K562 (cell line): ENCODE measurements around the gene CCDC183. TPM values are rescaled to one million over a fixed set of nuclear protein-coding genes. Genes with fewer than 3 reads are reported as not detected.

Experiments
- DMBX1 ChIP-seq: fragments of 250-450 bp; sonication (Bioruptor Pico); IDR thresholded peaks from 2 replicates; pipeline ENCODE4 v1.8.0; 2022; ENCODE audit warnings: inconsistent platforms, mild to moderate bottlenecking, moderate library complexity, borderline replicate concordance
- ESRRA ChIP-seq: fragments of 450-650 bp; IDR thresholded peaks from 2 replicates; pipeline ENCODE4 v1.6.1; 2014; ENCODE audit warnings: low read depth, mild to moderate bottlenecking, moderate library complexity, borderline replicate concordance
- HCFC1 ChIP-seq: IDR thresholded peaks from 2 replicates; pipeline ENCODE4 v1.6.1; 2012; ENCODE audit warnings: low read depth, low read length, improper control_type of control experiment
- IFI16 ChIP-seq: fragments of 250-450 bp; sonication (Bioruptor Pico); IDR thresholded peaks from 2 replicates; pipeline ENCODE4 v2.1.2; 2022; ENCODE audit warnings: mild to moderate bottlenecking, inconsistent platforms
- KDM4B ChIP-seq, 2 experiments: fragments of 450-650 bp in 1 of 2; sonication (generic) in 1 of 2; IDR thresholded peaks; 2 replicates each; pipeline ENCODE4 v1.6.1; 2016 to 2017; ENCODE audit warnings: borderline replicate concordance in 2 of 2, antibody characterized with exemption in 1 of 2, low read depth in 1 of 2, mild to moderate bottlenecking in 1 of 2
- SAP30 ChIP-seq: fragments of 200-600 bp; sonication (generic); IDR thresholded peaks from 2 replicates; pipeline ENCODE4 v1.6.1; 2012; ENCODE audit warnings: borderline replicate concordance, low read depth, mild to moderate bottlenecking, moderate library complexity, low read length, control low read depth, inconsistent platforms; ENCODE audit not compliant: insufficient read depth, poor library complexity, severe bottlenecking
- SP1 ChIP-seq: sonication (generic); formaldehyde crosslinking; IDR thresholded peaks from 2 replicates; pipeline ENCODE4 v1.8.1; 2022; ENCODE audit warnings: mild to moderate bottlenecking, missing genetic modification reagents
- TCF7 ChIP-seq: sonication (generic); IDR thresholded peaks from 2 replicates; pipeline ENCODE4 v1.6.1; 2016; ENCODE audit warnings: antibody characterized with exemption, borderline replicate concordance
- TCF7L2 ChIP-seq: fragments of 150-350 bp; IDR thresholded peaks from 2 replicates; pipeline ENCODE4 v1.6.1; 2016; ENCODE audit warnings: low read depth, mild to moderate bottlenecking, low read length, moderate library complexity
- YY1 ChIP-seq, 3 experiments: IDR thresholded peaks; 2 replicates each; pipeline ENCODE4 v1.6.1; 2011; ENCODE audit warnings: low read length in 2 of 3, mild to moderate bottlenecking in 2 of 3, moderate library complexity in 2 of 3, borderline replicate concordance in 1 of 3, control low read depth in 1 of 3, low read depth in 1 of 3; ENCODE audit not compliant: insufficient read depth in 3 of 3, insufficient replicate concordance in 2 of 3, control insufficient read depth in 1 of 3, insufficient read length in 1 of 3; ENCODE audit errors: extremely low read depth in 1 of 3
- ZBED1 ChIP-seq: IDR thresholded peaks from 2 replicates; pipeline ENCODE4 v1.6.1; 2014
- ZEB2 ChIP-seq: fragments of 450-650 bp; IDR thresholded peaks from 2 replicates; pipeline ENCODE4 v1.6.1; 2016
- ZNF282 ChIP-seq: sonication (generic); formaldehyde crosslinking; IDR thresholded peaks from 2 replicates; pipeline ENCODE4 v1.8.1; 2023; ENCODE audit warnings: missing genetic modification reagents
- ZNF830 ChIP-seq: fragments of 250-450 bp; sonication (Bioruptor Pico); IDR thresholded peaks from 2 replicates; pipeline ENCODE4 v1.5.0; 2021; ENCODE audit warnings: mild to moderate bottlenecking
- polyA plus RNA-seq, 8 experiments: library from polyadenylated mRNA; depleted of rRNA in 4 of 8; stranded (reverse) in 5 of 8; unstranded in 3 of 8; fragments of >200 nt; fragmentation: Nextera tagmentation in 2 of 8; fragmentation: Illumina TruSeq in 1 of 8; extraction: Ambion mirVana in 2 of 8; extraction: Trizol in 1 of 8; gene quantifications; 2 replicates each; pipeline versions ENCODE4 v1.2.1 to v1.2.3, GENCODE V29; 2011 to 2014; ENCODE audit warnings: inconsistent platforms in 1 of 8, missing spikeins in 1 of 8
- total RNA-seq, 7 experiments: library from RNA; depleted of rRNA in 6 of 7; stranded (reverse); fragments of >200 nt in 6 of 7; fragmentation: Illumina TruSeq in 2 of 7; extraction: Trizol in 2 of 7; gene quantifications; 2 replicates each; pipeline versions ENCODE4 v1.2.1 to v1.2.3, GENCODE V29; 2011 to 2021; ENCODE audit warnings: low replicate concordance in 1 of 7
- TF ChIP-seq, protein P1 (sequence below): sonication (generic); formaldehyde crosslinking; IDR thresholded peaks from 2 replicates; pipeline ENCODE4 v1.8.0; 2022; ENCODE audit warnings: missing genetic modification reagents, mild to moderate bottlenecking, borderline replicate concordance
- TF ChIP-seq, protein P2 (sequence below): fragments of 250-450 bp; sonication (Bioruptor Pico); IDR thresholded peaks from 2 replicates; pipeline ENCODE4 v1.9.0; 2021; ENCODE audit warnings: mild to moderate bottlenecking, inconsistent platforms
- TF ChIP-seq, protein P3 (sequence below): sonication (generic); formaldehyde crosslinking; IDR thresholded peaks from 2 replicates; pipeline ENCODE4 v1.8.0; 2023; ENCODE audit warnings: mild to moderate bottlenecking, missing genetic modification reagents
- TF ChIP-seq, protein P4 (sequence below): fragments of 250-450 bp; sonication (Bioruptor Pico); IDR thresholded peaks from 2 replicates; pipeline ENCODE4 v1.6.1; 2021; ENCODE audit warnings: mild to moderate bottlenecking

CCDC183 gene
- total and polyA plus RNA-seq, 9 of the 15 experiments (the other 6 are each of a cell fraction or from before 2014, with no cell fraction given) = 0.21 to 0.60 (median 0.29) TPM; not detected in 4

DNA sequence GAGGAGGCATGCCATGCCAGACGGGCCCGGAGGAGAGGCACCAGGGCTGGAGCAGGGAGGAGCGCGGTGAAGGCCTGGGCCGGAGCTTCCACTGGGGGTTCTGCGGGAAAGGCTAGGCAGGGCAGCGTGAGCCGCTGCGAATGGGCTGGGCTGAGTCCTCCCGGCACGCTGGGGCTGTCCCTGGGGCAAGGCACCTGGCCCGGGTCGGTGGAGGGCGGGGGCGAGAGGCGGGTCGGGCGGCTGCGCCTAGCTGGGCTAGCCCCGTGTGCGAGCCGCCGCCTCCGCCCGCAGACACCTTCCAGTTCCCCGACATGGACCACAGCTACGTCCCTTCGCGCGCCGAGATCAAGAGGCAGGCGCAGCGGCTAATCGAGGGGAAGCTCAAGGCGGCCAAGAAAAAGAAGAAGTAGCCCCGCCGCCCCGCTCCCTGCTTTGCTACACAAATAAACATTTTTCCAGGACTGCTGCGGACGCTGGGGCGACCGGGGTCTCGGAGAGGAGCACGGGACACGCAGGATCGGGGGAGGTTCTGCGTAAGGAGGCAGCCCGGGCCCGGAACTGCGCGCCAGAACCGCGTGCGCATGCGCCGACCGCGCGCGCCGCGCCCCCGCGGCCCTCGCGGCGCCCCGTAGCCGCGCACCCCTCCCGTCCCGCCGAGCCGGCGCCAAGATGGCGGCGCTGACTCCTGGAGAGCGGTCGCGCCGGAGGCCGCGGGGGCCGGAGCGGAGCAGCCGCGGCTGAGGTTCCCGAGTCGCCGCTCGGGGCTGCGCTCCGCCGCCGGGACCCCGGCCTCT is 11.3 kb downstream of the CCDC183 start, which contains the start of gene RABL6 (continued):
- TF ChIP-seq, protein P1, sequence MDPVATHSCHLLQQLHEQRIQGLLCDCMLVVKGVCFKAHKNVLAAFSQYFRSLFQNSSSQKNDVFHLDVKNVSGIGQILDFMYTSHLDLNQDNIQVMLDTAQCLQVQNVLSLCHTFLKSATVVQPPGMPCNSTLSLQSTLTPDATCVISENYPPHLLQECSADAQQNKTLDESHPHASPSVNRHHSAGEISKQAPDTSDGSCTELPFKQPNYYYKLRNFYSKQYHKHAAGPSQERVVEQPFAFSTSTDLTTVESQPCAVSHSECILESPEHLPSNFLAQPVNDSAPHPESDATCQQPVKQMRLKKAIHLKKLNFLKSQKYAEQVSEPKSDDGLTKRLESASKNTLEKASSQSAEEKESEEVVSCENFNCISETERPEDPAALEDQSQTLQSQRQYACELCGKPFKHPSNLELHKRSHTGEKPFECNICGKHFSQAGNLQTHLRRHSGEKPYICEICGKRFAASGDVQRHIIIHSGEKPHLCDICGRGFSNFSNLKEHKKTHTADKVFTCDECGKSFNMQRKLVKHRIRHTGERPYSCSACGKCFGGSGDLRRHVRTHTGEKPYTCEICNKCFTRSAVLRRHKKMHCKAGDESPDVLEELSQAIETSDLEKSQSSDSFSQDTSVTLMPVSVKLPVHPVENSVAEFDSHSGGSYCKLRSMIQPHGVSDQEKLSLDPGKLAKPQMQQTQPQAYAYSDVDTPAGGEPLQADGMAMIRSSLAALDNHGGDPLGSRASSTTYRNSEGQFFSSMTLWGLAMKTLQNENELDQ (CRISPR knock-in tag) = no peak
- TF ChIP-seq ZNF282 (CRISPR knock-in tag) = no peak
- TF ChIP-seq YY1 (IDR thresholded peaks at IDR 0.05; ENCODE audit: borderline replicate concordance in 1 of 3, control insufficient read depth in 1 of 3, extremely low read depth in 1 of 3, insufficient read depth in 3 of 3, insufficient read length in 1 of 3, insufficient replicate concordance in 2 of 3, low read depth in 1 of 3, low read length in 2 of 3) = peak; percentile 89 to 97 (median 96)
- peak; percentile 51; the same call in 1 of the 2 replicates for TF ChIP-seq HCFC1
- no peak for TF ChIP-seq TCF7
- TF ChIP-seq ZNF830 (CRISPR knock-in tag) = no peak
- no peak for TF ChIP-seq SAP30
- TF ChIP-seq, protein P2, sequence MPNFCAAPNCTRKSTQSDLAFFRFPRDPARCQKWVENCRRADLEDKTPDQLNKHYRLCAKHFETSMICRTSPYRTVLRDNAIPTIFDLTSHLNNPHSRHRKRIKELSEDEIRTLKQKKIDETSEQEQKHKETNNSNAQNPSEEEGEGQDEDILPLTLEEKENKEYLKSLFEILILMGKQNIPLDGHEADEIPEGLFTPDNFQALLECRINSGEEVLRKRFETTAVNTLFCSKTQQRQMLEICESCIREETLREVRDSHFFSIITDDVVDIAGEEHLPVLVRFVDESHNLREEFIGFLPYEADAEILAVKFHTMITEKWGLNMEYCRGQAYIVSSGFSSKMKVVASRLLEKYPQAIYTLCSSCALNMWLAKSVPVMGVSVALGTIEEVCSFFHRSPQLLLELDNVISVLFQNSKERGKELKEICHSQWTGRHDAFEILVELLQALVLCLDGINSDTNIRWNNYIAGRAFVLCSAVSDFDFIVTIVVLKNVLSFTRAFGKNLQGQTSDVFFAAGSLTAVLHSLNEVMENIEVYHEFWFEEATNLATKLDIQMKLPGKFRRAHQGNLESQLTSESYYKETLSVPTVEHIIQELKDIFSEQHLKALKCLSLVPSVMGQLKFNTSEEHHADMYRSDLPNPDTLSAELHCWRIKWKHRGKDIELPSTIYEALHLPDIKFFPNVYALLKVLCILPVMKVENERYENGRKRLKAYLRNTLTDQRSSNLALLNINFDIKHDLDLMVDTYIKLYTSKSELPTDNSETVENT (CRISPR knock-in tag) = no peak
- TF ChIP-seq IFI16 (CRISPR knock-in tag) = no peak
- TF ChIP-seq DMBX1 = no peak
- TF ChIP-seq ZEB2 = no peak
- no peak for TF ChIP-seq ESRRA
- TF ChIP-seq ZBED1 = no peak
- no peak for TF ChIP-seq SP1
- TF ChIP-seq, protein P3, sequence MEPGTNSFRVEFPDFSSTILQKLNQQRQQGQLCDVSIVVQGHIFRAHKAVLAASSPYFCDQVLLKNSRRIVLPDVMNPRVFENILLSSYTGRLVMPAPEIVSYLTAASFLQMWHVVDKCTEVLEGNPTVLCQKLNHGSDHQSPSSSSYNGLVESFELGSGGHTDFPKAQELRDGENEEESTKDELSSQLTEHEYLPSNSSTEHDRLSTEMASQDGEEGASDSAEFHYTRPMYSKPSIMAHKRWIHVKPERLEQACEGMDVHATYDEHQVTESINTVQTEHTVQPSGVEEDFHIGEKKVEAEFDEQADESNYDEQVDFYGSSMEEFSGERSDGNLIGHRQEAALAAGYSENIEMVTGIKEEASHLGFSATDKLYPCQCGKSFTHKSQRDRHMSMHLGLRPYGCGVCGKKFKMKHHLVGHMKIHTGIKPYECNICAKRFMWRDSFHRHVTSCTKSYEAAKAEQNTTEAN (CRISPR knock-in tag) = no peak
- TF ChIP-seq, protein P4, sequence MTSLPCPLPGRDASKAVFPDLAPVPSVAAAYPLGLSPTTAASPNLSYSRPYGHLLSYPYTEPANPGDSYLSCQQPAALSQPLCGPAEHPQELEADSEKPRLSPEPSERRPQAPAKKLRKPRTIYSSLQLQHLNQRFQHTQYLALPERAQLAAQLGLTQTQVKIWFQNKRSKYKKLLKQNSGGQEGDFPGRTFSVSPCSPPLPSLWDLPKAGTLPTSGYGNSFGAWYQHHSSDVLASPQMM (CRISPR knock-in tag) = no peak
- TF ChIP-seq KDM4B (IDR thresholded peaks at IDR 0.05; ENCODE audit: borderline replicate concordance in 2 of 2, low read depth in 1 of 2) = no peak
- TF ChIP-seq TCF7L2 = no peak
